Peyer's patch (tissue), 4 donors: ENCODE data around the gene ADCY9.

Experiments used
- POLR2A ChIP-seq, 2 donors: fragments of 450-650 bp; IDR thresholded peaks; one replicate each; pipeline ENCODE4 v1.5.1; 2017; ENCODE audit warnings: antibody characterized with exemption in 2 of 2, mild to moderate bottlenecking in 2 of 2, moderate library complexity in 2 of 2
- TF ChIP-seq, protein P1 (sequence below), 6 experiments: fragments of 450-650 bp in 4 of 6; fragments of 200-600 bp in 2 of 6; sonication (generic) in 1 of 6; IDR thresholded peaks; one replicate each; pipeline ENCODE4 v1.5.1; 2017 to 2019; ENCODE audit warnings: antibody characterized with exemption in 6 of 6, mild to moderate bottlenecking in 3 of 6, moderate library complexity in 1 of 6

DNA sequence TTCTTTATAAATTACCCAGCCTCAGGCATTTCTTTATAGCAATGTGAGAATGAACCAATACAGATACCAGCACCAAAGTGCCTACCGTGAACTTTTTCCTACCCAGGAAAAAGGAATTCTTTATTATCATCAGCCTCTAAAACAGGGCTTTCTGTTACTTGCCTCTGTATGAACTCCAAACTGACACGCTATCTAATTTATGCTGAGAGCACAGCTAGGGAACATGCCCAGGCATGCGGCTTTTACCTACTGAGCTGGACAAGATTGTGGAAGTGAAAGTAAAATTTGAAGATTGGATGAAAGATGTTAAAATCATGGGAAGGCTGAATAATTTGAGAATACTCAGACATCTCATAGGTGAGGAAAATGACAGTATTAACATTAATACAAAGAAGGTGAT, 24.4 kb upstream of the ADCY9 start:
- TF ChIP-seq, protein P1, sequence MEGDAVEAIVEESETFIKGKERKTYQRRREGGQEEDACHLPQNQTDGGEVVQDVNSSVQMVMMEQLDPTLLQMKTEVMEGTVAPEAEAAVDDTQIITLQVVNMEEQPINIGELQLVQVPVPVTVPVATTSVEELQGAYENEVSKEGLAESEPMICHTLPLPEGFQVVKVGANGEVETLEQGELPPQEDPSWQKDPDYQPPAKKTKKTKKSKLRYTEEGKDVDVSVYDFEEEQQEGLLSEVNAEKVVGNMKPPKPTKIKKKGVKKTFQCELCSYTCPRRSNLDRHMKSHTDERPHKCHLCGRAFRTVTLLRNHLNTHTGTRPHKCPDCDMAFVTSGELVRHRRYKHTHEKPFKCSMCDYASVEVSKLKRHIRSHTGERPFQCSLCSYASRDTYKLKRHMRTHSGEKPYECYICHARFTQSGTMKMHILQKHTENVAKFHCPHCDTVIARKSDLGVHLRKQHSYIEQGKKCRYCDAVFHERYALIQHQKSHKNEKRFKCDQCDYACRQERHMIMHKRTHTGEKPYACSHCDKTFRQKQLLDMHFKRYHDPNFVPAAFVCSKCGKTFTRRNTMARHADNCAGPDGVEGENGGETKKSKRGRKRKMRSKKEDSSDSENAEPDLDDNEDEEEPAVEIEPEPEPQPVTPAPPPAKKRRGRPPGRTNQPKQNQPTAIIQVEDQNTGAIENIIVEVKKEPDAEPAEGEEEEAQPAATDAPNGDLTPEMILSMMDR (IDR thresholded peaks at IDR 0.05) = no peak
- TF ChIP-seq POLR2A (IDR thresholded peaks at IDR 0.05) = no peak
